GM19455 (cell line): Measurements from ENCODE around the gene OR2C1.

ENCODE experiments used
- ATAC-seq: cut with Tn5 transposase; IDR thresholded peaks from one replicate; pipeline ENCODE4 v1.9.1; 2021; ENCODE audit not compliant: unreplicated experiment

OR2C1 gene

DNA sequence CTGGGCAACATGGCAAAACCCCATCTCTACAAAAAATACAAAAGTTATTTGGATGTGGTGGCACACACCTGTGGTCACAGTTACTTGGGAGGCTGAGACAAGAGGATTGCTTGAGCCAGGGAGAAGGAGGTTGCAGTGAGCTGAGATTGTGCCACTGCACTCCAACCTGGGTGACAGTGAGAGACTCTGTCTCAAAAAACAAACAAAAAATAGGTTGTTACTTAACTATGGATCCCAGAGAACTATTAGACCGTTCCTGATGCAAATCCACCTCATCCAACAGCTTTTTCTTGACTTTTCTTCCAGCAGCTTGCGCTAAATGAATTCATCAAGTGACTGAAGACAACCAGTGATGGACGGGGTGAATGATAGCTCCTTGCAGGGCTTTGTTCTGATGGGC, at the start of gene OR2C1:
Gene OR2C1 (plus strand): TSS at position 301 of the 400 bp plus-strand sequence. CDS start 52 bp downstream, at position 353.
- ATAC-seq, result no peak

DNA sequence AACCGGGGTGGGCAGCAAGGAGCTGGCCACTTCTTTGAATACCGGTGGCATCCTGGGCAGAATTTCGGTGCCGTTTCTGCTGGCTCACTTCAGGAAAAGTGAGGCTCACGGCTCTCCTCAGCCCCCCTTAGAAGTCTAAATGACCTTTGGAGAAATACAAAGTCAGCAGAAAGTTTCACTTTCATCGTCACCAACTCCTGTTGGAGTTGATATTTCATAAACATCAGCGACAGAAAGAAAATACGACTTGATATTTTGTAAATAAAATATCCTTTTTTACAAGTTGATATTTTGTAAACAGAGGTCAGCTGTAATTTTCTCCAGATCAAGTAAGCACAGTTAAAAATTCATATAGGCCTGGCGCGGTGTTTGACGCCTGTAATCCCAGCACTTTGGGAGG, 49.6 kb upstream of the OR2C1 start:
- no peak for ATAC-seq

DNA sequence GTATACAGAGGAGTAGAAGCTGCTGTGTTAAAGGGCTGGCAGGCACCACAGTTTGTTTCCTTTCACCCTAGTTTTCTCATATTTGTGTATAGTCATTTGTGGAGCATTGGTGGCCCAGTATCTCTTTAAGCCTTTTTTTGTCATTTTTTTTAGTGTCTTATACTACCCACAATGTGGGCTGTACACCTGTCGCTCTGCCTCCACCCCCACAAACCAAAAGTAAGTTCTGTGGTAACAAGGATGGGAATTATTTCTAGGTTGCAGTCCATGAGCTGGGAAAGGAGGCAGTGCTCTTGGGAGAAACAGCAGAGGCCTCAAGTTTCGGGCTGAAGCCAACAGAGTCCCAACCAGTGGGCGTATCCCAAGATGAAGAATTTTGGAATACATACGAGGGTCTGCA, 44.2 kb upstream of the OR2C1 start:
- ATAC-seq, result no peak

DNA sequence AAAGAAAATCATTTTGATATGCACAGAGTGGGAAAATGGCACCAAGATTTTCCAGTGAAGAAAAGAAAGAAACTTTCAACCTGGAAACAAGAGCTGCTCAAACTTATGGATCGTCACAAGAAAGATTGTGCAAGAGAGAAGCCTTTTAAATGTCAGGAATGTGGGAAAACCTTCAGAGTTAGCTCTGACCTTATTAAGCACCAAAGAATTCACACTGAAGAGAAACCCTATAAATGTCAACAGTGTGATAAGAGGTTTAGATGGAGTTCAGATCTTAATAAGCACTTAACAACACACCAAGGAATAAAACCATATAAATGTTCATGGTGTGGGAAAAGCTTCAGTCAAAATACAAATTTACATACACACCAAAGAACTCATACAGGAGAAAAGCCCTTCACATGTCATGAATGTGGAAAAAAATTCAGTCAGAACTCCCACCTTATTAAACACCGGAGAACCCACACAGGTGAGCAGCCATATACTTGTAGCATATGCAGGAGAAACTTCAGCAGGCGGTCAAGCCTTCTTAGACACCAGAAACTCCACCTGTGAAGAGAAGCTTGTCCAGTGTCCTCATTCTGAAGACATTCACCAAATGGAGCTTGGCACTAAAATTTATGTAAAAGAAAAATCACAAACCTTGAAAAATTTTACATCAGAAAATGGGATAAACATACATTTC, 38.2 kb upstream of the OR2C1 start:
- ATAC-seq, result no peak

DNA sequence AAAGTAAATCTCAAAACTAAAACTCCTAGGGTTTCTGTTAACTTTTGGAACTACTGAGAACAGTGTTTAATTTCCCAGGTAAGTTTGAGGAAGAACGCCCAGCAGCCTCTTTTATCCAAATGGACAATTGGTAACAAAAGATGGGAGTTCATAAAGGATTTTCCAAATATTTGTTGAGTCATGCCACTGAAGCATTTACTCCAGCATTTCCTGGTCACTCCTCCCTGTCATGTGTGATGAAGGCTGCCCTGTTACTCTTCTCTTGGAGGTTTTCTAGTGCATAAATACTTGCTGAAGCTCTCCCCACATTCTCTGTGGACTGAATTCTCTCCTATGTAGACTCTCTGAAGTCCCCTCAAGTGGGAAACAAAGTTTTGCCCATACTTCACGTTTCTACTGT, 33.9 kb upstream of the OR2C1 start:
- no peak for ATAC-seq

DNA sequence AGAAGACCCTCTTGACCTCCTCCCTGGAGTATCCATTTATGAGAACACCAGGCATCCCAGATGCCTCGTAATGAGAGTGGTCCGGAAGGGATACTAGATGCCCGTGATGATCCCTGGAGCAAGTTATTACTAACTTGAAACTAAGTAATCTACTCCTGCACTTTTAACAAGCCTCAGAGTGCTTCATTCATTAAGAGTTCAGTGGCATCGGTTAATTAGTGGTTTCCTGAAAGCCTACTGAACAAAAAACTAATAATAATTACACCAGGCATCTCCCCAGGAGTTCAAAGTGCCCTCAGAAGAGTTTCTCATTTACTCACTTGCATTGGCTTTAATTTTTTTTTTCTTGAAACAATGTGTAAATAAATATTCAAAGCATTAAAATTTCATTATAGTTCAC, 28.2 kb upstream of the OR2C1 start:
- no peak for ATAC-seq

GRCh38 chr16:3328104-3328503, 27.6 kb upstream of the OR2C1 start:
- no peak for ATAC-seq

DNA sequence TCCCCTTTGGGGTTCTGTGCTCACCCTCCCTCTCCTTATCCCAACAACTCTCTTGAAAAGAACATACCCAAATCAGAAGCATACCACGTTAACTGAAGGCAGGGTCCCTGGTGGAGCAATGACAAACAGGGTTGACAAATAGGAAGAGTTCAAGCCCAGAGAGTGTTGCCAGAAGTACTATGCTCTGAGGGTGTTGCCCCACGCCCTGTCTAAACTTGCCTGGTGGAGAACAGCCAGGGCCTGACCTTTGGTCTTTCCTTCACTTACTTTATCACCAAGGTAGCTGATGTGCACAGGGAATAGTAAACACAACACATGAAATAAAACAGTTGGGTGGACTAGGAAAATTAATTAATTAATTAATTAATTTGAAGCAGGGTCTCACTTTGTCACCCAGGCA, 27.0 kb upstream of the OR2C1 start:
- ATAC-seq, result no peak

GRCh38 chr16:3346041-3346440, 9.6 kb upstream of the OR2C1 start:
- no peak for ATAC-seq

DNA sequence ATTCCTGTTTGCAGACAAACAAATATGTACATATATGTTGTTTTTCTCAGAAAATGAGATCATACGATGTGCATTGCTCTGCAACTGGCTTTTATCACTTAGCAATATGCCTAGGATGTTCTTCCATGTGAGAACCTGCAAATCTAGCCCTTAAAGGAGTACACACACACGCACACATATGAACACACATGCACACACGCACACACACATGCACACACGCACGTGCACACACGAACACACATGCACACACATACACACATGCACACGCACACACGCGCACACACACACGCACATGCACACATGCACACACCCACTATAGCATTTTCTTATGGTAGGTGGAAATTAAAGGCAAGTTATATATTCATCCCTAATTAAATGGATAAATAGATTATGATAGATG, 8.1 kb upstream of the OR2C1 start:
- no peak for ATAC-seq

GRCh38 chr16:3348547-3349167, 7.0 kb upstream of the OR2C1 start:
- ATAC-seq, result no peak

GRCh38 chr16:3349175-3349574, 6.5 kb upstream of the OR2C1 start:
- ATAC-seq, result no peak

DNA sequence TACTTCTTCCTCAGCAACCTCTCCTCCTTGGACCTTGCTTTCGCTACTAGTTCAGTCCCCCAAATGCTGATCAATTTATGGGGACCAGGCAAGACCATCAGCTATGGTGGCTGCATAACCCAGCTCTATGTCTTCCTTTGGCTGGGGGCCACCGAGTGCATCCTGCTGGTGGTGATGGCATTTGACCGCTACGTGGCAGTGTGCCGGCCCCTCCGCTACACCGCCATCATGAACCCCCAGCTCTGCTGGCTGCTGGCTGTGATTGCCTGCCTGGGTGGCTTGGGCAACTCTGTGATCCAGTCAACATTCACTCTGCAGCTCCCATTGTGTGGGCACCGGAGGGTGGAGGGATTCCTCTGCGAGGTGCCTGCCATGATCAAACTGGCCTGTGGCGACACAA, 429 bp downstream of the OR2C1 start:
- ATAC-seq, result no peak

- no peak for ATAC-seq
Observed at GRCh38 chr16:3358871-3359270, 3.2 kb downstream of the OR2C1 start.

DNA sequence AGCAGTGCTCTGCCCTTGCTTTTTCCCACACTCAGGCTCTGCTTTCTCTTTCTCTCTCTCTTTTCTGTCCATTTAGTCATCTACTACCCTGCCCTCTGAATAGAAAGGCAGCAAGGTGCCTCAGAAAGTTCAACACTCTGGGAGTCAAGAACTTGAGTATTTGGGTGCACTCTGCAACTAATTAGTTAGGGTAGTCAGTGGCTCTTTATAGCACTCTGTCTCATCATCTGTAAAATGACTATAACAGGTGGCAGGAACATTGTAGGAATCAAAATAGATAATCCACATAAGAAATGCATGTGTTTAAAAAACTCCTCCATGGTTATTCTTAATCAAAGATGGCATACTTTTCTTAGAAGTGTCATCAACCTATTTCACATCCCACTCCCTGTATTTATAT, 7.2 kb downstream of the OR2C1 start:
- ATAC-seq, result no peak

DNA sequence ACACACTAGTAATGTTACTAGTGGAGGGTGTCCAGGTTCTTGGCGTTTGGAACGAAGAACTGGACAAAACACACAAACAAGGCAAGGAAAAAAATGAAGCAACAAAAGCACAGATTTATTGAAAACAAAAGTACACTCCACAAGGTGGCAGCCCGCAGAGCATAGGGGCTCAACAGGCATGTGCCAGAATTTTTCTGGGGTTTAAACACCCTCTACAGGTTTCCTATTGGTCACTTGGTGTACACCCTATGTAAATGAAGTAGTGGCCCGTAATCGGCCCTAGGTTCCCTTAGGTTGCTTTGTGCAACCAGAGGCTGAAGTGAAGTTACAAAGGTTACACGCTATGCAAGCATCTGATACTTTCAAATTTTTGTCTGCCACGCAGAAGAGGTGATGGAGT, 8.1 kb downstream of the OR2C1 start:
- no peak for ATAC-seq

- ATAC-seq, result no peak
Observed at GRCh38 chr16:3364774-3365427, 9.2 kb downstream of the OR2C1 start.

DNA sequence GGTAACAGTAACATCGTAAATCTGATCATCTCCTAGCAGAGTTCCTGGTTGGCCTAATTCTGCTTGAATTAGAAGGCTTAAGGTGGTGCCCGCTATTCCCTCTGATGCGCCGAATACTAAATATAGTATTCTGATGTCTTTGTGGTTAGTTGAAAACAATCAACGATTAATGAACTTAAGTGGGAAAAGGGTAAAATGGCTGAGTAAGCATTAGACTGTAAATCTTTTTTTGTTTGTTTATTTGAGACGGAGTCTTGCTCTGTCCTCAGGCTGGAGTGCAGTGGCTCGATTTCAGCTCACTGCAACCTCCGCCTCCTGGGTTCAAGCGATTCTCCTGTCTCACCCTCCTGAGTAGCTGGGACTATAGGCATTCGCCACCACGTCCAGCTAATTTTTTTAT, 13.4 kb downstream of the OR2C1 start:
- no peak for ATAC-seq

- ATAC-seq, result no peak
Observed at GRCh38 chr16:3375680-3376079, 20.0 kb downstream of the OR2C1 start.

GRCh38 chr16:3377917-3378316, 22.2 kb downstream of the OR2C1 start:
- ATAC-seq, result no peak

DNA sequence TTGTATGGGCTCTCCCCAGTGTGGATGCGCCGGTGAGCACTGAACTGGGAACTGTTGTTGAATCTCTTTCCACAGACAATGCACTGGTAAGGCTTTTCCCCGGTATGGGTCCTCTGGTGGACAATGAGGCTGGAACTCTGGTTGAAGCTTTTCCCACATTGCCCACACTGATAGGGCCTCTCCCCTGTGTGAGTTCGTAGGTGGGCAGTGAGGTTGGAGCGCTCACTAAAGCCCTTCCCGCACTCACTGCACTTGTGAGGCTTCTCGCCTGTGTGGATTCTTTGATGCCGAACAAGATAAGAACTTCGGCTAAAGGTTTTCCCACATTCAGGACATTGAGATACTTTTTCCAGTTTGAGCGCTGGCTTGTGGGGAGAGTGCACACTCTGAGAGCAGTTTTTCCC, 27.4 kb downstream of the OR2C1 start:
- ATAC-seq, result no peak

- no peak for ATAC-seq
Observed at GRCh38 chr16:3388325-3388724, 32.6 kb downstream of the OR2C1 start.
